Stimulated activated CD8-positive, alpha-beta memory T cell treated with anti-CD3 and anti-CD28 coated beads, Interleukin-4, amount 100 ng/mL, for 4 hours (primary cell): ENCODE results near the gene ATP6V1C2.

Experiments
- DNase-seq, 2 donors: peaks; one replicate each; pipeline ENCODE4 v3.0.0-alpha.2; 2020; ENCODE audit warnings: low read depth in 2 of 2, low spot score in 1 of 2

ATP6V1C2 gene

GRCh38 chr2:10721396-10722251 lies at the start of gene ATP6V1C2:
TSS of gene ATP6V1C2 (plus strand) at chr2:10721630. CDS start at chr2:10722850, 1,220 bp downstream.
- DNase-seq, result no peak

GRCh38 chr2:10675131-10675530 lies 46.3 kb upstream of the ATP6V1C2 start:
- DNase-seq, result no peak

GRCh38 chr2:10678225-10678624 lies 43.2 kb upstream of the ATP6V1C2 start:
- DNase-seq, result no peak

GRCh38 chr2:10680214-10680613 lies 41.2 kb upstream of the ATP6V1C2 start:
- DNase-seq, result no peak

GRCh38 chr2:10680957-10681356 lies 40.5 kb upstream of the ATP6V1C2 start:
- DNase-seq, result no peak

- no peak for DNase-seq
Measured at GRCh38 chr2:10686176-10686730, 35.2 kb upstream of the ATP6V1C2 start.

- DNase-seq, result no peak
Measured at GRCh38 chr2:10688921-10689807, 32.3 kb upstream of the ATP6V1C2 start.

GRCh38 chr2:10691521-10691920 lies 29.9 kb upstream of the ATP6V1C2 start:
- DNase-seq, result no peak

- no peak for DNase-seq
Measured at GRCh38 chr2:10700078-10700803, 21.2 kb upstream of the ATP6V1C2 start.

GRCh38 chr2:10704034-10704594 lies 17.3 kb upstream of the ATP6V1C2 start:
- DNase-seq, result no peak

- DNase-seq, result no peak
Measured at GRCh38 chr2:10706033-10706432, 15.4 kb upstream of the ATP6V1C2 start.

GRCh38 chr2:10707831-10708230 lies 13.6 kb upstream of the ATP6V1C2 start:
- DNase-seq, result no peak

- DNase-seq, result no peak
Measured at GRCh38 chr2:10709290-10709939, 12.0 kb upstream of the ATP6V1C2 start.

- DNase-seq, result no peak
Measured at GRCh38 chr2:10712185-10712809, 9.1 kb upstream of the ATP6V1C2 start.

- no peak for DNase-seq
Measured at GRCh38 chr2:10716581-10716980, 4.8 kb upstream of the ATP6V1C2 start.

GRCh38 chr2:10717628-10718027 lies 3.8 kb upstream of the ATP6V1C2 start:
- no peak for DNase-seq

GRCh38 chr2:10720306-10720705 lies 1.1 kb upstream of the ATP6V1C2 start:
- no peak for DNase-seq

GRCh38 chr2:10720947-10721395 lies 459 bp upstream of the ATP6V1C2 start:
- no peak for DNase-seq

GRCh38 chr2:10722252-10722825 lies 909 bp downstream of the ATP6V1C2 start:
- no peak for DNase-seq
